SJCRH30 (cell line): ENCODE results near the gene KLK15. TPM values are rescaled to one million over a fixed set of nuclear protein-coding genes. Genes with fewer than 3 reads are reported as not detected.
A peak's percentile ranks its signal among the peaks of the same experiment; 100 is the strongest.

Experiments used
- DNase-seq, 2 experiments: peaks; one replicate each; pipeline ENCODE4 v3.0.0-alpha.2; 2015 to 2020
- H3K27ac ChIP-seq: fragments of 250-450 bp; sonication (Bioruptor Pico); 2 replicates; pipeline ENCODE4 v1.5.1; 2020; ENCODE audit warnings: mild to moderate bottlenecking, moderate library complexity
- H3K27me3 ChIP-seq: fragments of 250-450 bp; sonication (Bioruptor Pico); 2 replicates; pipeline ENCODE4 v1.5.1; 2020; ENCODE audit warnings: mild to moderate bottlenecking, moderate library complexity
- H3K36me3 ChIP-seq: fragments of 250-450 bp; sonication (Bioruptor Pico); 2 replicates; pipeline ENCODE4 v1.5.1; 2020; ENCODE audit warnings: mild to moderate bottlenecking, moderate library complexity
- H3K4me1 ChIP-seq: fragments of 250-450 bp; sonication (Bioruptor Pico); 2 replicates; pipeline ENCODE4 v1.5.1; 2020; ENCODE audit warnings: mild to moderate bottlenecking, moderate library complexity
- H3K4me3 ChIP-seq: fragments of 250-450 bp; sonication (Bioruptor Pico); 2 replicates; pipeline ENCODE4 v1.5.1; 2020; ENCODE audit warnings: mild to moderate bottlenecking, moderate library complexity
- H3K9me3 ChIP-seq: fragments of 250-450 bp; sonication (Bioruptor Pico); replicated peaks from 2 replicates; pipeline ENCODE4 v1.5.1; 2020; ENCODE audit warnings: mild to moderate bottlenecking, moderate library complexity
- total RNA-seq: library from RNA; depleted of rRNA; stranded (reverse); fragments of >200 nt; shearing (Covaris generic); gene quantifications from 2 replicates; pipeline ENCODE4 v1.2.3, GENCODE V29; 2014

The KLK15 gene
- total RNA-seq, 1 experiment from 2014 or later, result not detected

DNA sequence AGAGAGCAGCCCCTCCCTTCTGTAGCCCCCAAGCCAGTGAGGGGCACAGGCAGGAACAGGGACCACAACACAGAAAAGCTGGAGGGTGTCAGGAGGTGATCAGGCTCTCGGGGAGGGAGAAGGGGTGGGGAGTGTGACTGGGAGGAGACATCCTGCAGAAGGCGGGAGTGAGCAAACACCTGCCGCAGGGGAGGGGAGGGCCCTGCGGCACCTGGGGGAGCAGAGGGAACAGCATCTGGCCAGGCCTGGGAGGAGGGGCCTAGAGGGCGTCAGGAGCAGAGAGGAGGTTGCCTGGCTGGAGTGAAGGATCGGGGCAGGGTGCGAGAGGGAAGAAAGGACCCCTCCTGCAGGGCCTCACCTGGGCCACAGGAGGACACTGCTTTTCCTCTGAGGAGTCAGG lies 25.5 kb upstream of the KLK15 start:
- Histone ChIP-seq H3K36me3 (no peaks in the 10 kb centered on the region), H3K4me3 (no peak overlapping the region), H3K4me1 (no peaks in the 10 kb centered on the region), H3K9me3 (0 out of 2 replicates have a peak, but pooled peaks cover 3% of the 10 kb centered on the region), H3K27me3 (no peaks in the 10 kb centered on the region; the same call in 1 of the 2 replicates), H3K27ac (no peak overlapping the region)
- DNase-seq, result no peak

DNA sequence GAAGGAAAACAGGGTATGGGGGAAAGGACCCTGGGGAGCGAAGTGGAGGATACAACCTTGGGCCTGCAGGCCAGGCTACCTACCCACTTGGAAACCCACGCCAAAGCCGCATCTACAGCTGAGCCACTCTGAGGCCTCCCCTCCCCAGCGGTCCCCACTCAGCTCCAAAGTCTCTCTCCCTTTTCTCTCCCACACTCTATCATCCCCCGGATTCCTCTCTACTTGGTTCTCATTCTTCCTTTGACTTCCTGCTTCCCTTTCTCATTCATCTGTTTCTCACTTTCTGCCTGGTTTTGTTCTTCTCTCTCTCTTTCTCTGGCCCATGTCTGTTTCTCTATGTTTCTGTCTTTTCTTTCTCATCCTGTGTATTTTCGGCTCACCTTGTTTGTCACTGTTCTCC lies 24.0 kb upstream of the KLK15 start:
- H3K27me3 ChIP-seq, result no peaks in the 10 kb centered on the region; the same call in 1 of the 2 replicates

DNA sequence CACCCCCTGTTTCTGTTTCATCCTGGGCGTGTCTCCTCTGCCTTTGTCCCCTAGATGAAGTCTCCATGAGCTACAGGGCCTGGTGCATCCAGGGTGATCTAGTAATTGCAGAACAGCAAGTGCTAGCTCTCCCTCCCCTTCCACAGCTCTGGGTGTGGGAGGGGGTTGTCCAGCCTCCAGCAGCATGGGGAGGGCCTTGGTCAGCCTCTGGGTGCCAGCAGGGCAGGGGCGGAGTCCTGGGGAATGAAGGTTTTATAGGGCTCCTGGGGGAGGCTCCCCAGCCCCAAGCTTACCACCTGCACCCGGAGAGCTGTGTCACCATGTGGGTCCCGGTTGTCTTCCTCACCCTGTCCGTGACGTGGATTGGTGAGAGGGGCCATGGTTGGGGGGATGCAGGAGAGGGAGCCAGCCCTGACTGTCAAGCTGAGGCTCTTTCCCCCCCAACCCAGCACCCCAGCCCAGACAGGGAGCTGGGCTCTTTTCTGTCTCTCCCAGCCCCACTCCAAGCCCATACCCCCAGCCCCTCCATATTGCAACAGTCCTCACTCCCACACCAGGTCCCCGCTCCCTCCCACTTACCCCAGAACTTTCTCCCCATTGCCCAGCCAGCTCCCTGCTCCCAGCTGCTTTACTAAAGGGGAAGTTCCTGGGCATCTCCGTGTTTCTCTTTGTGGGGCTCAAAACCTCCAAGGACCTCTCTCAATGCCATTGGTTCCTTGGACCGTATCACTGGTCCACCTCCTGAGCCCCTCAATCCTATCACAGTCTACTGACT lies 21.4 kb upstream of the KLK15 start, which contains the start of gene KLK3:
Gene KLK3 (plus strand): TSS at position 280 of the 775 bp plus-strand sequence. CDS start 41 bp downstream, at position 321.
- Histone ChIP-seq H3K27ac (no peak within 1 kb of the TSS), H3K27me3 (no peaks in the 10 kb centered on the region; the same call in 1 of the 2 replicates), H3K4me1 (no peaks in the 10 kb centered on the region), H3K36me3 (no peaks in the 10 kb centered on the region), H3K9me3 (no peaks in the 10 kb centered on the region), H3K4me3 (no peak within 1 kb of the TSS)
- DNase-seq, result no peak

More for the DNA sequence above, 24.0 kb upstream of the KLK15 start:
- H3K4me3 ChIP-seq, result no peak overlapping the region
- no peaks in the 10 kb centered on the region for H3K4me1 ChIP-seq
- no peaks in the 10 kb centered on the region for H3K36me3 ChIP-seq
- 0 out of 2 replicates have a peak, but pooled peaks cover 3% of the 10 kb centered on the region for H3K9me3 ChIP-seq
- H3K27ac ChIP-seq, result no peak overlapping the region
- DNase-seq, result no peak

DNA sequence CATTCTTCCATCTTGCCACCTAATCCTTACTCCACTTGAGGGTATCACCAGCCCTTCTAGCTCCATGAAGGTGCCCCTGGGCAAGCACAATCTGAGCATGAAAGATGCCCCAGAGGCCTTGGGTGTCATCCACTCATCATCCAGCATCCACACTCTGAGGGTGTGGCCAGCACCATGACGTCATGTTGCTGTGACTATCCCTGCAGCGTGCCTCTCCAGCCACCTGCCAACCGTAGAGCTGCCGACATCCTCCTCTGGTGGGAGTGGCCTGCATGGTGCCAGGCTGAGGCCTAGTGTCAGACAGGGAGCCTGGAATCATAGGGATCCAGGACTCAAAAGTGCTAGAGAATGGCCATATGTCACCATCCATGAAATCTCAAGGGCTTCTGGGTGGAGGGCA lies 18.2 kb upstream of the KLK15 start:
- H3K4me3 ChIP-seq, result no peak overlapping the region
- no peak overlapping the region for H3K27ac ChIP-seq
- DNase-seq, result no peak
- no peaks in the 10 kb centered on the region for H3K4me1 ChIP-seq
- H3K27me3 ChIP-seq, result no peaks in the 10 kb centered on the region; the same call in 1 of the 2 replicates
- H3K9me3 ChIP-seq, result no peaks in the 10 kb centered on the region
- H3K36me3 ChIP-seq, result no peaks in the 10 kb centered on the region

DNA sequence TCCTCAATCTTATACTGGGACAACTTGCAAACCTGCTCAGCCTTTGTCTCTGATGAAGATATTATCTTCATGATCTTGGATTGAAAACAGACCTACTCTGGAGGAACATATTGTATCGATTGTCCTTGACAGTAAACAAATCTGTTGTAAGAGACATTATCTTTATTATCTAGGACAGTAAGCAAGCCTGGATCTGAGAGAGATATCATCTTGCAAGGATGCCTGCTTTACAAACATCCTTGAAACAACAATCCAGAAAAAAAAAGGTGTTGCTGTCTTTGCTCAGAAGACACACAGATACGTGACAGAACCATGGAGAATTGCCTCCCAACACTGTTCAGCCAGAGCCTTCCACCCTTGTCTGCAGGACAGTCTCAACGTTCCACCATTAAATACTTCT lies 17.4 kb upstream of the KLK15 start:
- no peak for DNase-seq
- Histone ChIP-seq H3K36me3 (no peaks in the 10 kb centered on the region), H3K4me1 (no peaks in the 10 kb centered on the region), H3K4me3 (no peak overlapping the region), H3K27ac (no peak overlapping the region), H3K9me3 (no peaks in the 10 kb centered on the region), H3K27me3 (no peaks in the 10 kb centered on the region; the same call in 1 of the 2 replicates)

DNA sequence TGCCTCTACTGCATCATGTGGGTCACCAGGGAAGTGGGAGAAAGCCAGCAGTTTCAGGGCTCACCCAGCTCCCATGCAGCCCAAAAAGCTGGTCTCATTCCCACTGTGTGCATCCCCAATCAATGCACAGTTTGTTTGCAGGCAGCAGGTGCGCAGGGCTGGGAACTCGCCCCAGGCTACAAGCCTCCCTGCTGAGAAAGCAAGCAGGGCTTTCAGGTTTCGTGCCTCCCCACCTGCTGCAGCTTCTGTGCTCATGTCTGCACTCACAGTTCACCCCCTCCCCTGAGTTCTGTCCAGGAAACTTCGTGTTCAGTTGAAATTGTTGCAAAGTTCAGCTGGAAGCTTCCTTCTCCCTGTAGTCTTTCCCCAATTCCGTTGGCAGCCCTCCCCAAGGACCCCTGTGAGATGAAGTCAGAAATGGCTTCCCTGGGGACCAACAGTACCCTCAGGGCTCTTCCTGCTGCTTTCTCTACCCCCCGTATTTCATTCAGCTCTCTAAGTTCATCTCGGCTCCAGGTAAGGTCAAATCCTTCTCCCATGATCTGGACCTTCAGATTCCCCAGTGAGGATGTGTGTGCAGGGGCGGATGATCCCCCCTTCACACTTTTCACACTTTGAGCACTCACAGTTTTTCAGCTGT lies 11.0 kb upstream of the KLK15 start:
- H3K9me3 ChIP-seq, result no peaks in the 10 kb centered on the region
- H3K27me3 ChIP-seq, result no peaks in the 10 kb centered on the region
- DNase-seq, result peak; percentile 59 to 78
- no peak overlapping the region for H3K27ac ChIP-seq
- no peaks in the 10 kb centered on the region for H3K36me3 ChIP-seq
- H3K4me1 ChIP-seq, result 0 out of 2 replicates have a peak, but pooled peaks cover 2% of the 10 kb centered on the region
- no peak overlapping the region for H3K4me3 ChIP-seq

DNA sequence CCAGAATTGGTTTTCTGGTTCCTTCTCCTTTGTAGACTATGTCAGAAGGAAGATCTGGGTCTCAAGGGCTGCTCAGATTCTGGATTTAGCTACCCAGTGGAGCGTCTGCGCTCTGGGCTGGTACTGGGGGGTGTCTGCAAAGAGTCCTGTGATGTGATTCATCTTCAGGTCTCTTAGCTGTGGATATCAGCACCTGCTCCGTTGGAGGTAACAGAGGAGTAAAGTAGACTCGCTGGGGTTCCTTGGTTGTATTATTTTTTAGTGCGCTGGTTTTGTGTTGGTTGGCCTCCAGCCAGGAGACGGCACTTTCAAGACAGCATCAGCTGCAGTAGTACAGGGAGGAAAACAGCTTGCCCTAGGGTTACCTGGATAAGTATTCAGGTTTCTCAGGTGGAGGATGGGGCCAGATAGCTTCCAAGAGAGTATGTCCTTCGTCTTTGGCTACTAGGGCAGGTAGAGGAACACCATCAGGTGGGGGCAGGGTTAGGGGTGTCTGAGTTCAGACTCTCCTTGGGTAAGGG lies 10.4 kb upstream of the KLK15 start:
- DNase-seq, result peak in 1 of 2 experiments; percentile 22
- Histone ChIP-seq H3K4me3 (no peak overlapping the region), H3K9me3 (no peaks in the 10 kb centered on the region), H3K27me3 (no peaks in the 10 kb centered on the region), H3K36me3 (no peaks in the 10 kb centered on the region), H3K27ac (no peak overlapping the region), H3K4me1 (0 out of 2 replicates have a peak, but pooled peaks cover 2% of the 10 kb centered on the region)

DNA sequence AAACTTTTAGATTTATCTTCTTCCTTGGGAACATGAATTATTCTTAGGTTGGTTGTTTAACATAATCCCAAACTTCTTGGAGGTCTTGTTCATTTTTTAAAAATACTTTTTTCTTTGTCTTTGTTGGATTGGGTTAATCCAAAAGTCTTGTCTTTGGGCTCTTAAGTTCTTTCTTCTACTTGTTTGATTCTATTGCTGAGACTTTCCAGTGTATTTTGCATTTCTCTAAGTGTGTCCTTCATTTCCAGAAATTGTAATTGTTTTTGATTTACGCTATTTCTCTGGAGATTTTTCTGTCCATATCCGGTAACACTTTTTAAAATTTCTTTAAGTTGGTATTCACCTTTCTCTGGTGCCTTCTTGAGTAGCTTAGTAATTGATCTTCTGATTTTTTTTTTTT lies 9.8 kb upstream of the KLK15 start:
- Histone ChIP-seq H3K4me3 (no peak overlapping the region), H3K4me1 (0 out of 2 replicates have a peak, but pooled peaks cover 2% of the 10 kb centered on the region), H3K27me3 (no peaks in the 10 kb centered on the region), H3K27ac (no peak overlapping the region), H3K9me3 (no peaks in the 10 kb centered on the region), H3K36me3 (no peaks in the 10 kb centered on the region)
- no peak for DNase-seq

DNA sequence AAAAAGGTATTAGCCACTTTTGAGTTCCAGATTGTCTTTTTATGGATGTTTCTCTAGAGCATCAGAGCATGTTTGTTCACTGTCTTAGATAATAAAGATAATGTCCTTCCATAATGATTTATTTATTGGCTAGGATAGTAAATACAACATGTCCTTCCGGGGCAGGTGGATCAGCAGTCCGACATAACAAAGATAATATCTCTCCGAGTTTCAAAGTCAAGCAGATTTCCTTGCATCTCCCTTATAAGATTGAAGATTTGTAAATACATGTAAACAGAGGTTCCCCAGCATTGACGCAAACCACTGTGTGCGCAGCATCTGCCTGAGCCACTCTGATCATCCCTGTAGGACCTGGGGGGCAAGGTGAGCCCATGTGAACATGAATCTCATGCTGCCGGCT lies 8.8 kb upstream of the KLK15 start:
- H3K36me3 ChIP-seq, result no peaks in the 10 kb centered on the region
- H3K27ac ChIP-seq, result no peak overlapping the region
- 0 out of 2 replicates have a peak, but pooled peaks cover 2% of the 10 kb centered on the region for H3K4me1 ChIP-seq
- no peak overlapping the region for H3K4me3 ChIP-seq
- no peak for DNase-seq
- H3K27me3 ChIP-seq, result no peaks in the 10 kb centered on the region
- no peaks in the 10 kb centered on the region for H3K9me3 ChIP-seq

DNA sequence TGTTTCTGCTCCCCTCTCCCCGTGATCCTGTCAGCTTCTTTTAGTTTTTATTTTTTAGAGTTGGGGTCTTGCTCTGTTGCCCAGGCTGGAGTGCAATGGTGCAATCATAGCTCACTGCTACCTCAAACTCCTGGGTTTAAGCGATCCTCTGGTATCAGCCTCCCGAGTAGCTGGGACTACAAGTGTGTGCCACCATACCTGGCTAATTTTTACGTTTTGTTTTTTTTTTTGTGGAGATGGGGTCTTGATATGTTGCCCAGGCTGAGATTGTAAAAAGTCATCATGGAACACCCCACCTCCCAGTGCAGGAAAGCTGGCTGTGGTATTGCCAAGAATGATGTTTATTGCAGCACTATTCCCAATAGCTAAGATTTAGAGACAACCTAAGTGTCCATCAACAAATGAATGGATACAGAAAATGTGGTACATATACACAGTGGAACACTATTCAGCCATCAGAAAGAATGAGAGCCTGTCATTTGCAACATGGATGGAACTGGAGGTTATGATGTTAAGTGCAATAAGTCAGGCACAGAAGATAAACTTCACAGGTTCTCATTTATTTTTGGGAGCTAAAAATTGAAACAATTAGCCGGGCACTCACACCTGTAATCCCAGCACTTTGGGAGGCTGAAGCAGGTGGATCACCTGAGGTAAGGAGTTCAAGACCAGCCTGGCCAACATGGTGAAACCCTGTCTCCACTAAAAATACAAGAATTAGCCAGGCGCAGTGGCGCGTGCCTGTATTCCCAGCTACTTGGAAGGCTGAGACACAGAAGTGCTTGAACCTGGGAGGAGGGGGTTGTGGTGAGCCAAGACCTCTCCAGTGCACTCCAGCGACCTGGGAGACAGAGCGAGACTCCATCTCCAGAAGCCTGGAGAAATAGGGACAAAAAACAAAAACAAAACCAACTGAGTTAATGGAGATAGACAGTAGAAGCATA lies 6.6 kb upstream of the KLK15 start:
- Histone ChIP-seq H3K4me3 (no peak overlapping the region), H3K27ac (no peak overlapping the region), H3K9me3 (no peaks in the 10 kb centered on the region), H3K27me3 (no peaks in the 10 kb centered on the region), H3K36me3 (no peaks in the 10 kb centered on the region), H3K4me1 (0 out of 2 replicates have a peak, but pooled peaks cover 2% of the 10 kb centered on the region)
- no peak for DNase-seq

DNA sequence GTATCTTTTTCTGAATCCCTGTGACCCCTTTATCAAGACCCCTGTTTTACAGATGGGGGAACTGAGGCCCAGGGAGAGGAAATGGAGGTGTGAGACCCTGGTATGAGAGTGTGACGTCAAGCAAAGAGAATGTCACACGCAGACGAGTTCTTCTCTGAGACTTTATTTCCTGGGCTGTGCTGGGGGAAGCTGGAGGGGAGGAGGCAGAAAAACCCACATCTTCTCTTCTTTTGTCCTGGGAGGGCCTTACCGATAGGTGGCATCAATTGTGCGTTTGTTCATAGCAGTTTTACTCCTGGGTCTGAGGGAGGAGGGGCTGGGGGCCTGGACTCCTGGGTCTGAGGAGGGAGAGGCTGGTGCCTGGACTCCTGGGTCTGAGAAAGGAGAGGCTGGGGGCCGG lies 4.9 kb upstream of the KLK15 start:
- H3K4me3 ChIP-seq, result no peak overlapping the region
- H3K27me3 ChIP-seq, result no peaks in the 10 kb centered on the region
- no peaks in the 10 kb centered on the region for H3K36me3 ChIP-seq
- no peaks in the 10 kb centered on the region for H3K9me3 ChIP-seq
- no peak overlapping the region for H3K27ac ChIP-seq
- no peak for DNase-seq
- no peaks in the 10 kb centered on the region for H3K4me1 ChIP-seq

DNA sequence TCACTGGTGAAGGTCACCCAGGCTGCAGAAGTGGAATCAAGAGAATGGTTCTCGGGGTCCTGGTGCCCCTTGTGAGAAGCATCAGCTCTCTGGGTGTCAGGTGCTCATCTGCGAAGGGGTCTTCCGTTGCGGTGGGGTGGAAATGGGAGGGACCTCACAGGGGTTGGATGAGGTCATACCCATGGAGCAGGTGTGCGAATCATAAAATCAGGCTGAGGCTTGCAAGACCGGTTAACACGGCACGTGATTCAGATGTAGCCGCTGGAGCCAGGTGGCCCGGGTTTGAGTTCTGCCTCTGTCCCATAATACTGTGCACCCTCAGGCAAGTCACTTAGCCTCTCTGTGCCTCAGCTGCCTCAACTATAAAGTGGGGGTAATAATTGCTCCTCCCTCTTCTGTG lies 3.9 kb upstream of the KLK15 start:
- DNase-seq, result no peak
- Histone ChIP-seq H3K27me3 (no peaks in the 10 kb centered on the region), H3K27ac (no peak overlapping the region), H3K4me3 (no peak overlapping the region), H3K4me1 (no peaks in the 10 kb centered on the region), H3K36me3 (no peaks in the 10 kb centered on the region), H3K9me3 (no peaks in the 10 kb centered on the region)

DNA sequence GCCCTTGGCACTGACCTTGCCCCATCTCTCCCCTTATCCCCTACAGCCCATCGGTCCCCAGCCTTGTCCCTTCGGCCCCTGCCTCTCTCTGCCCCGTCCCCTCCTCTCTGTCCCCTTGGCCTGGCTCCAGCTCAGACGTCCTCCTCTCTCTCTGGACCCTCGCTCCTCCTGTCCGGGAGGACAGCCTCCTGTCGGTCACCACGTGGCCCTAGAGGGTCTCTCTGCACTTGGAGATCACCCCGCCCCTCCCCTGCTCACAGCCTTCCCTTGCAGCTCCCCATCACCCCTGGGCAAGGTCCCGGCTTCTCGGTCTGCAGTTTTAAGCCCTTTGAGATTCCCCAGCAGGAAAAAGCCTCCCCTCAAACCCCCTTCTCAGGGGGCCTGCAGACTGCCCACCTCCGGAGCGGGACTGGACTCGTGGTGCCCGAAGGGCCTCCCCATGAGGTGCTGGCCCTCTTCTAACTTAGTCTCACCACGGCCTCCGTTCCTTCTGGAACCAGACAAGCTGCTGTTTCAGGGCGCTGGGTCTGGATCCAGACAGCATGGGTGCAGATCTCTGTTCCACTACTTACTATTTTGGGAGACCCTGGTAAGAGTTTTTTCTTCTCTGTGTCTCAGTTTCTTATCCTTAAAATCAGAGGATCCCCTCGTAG lies 3.3 kb upstream of the KLK15 start:
- H3K36me3 ChIP-seq, result no peaks in the 10 kb centered on the region
- no peaks in the 10 kb centered on the region for H3K4me1 ChIP-seq
- H3K27me3 ChIP-seq, result no peaks in the 10 kb centered on the region
- no peak overlapping the region for H3K4me3 ChIP-seq
- H3K27ac ChIP-seq, result no peak overlapping the region
- no peaks in the 10 kb centered on the region for H3K9me3 ChIP-seq
- DNase-seq, result no peak
